B cell (primary cell): ENCODE measurements around the gene NEMP2.

Source experiments
- EZH2 ChIP-seq: IDR thresholded peaks from 2 replicates; pipeline ENCODE4 v1.6.1; 2012; ENCODE audit warnings: borderline replicate concordance, low read depth, mild to moderate bottlenecking, moderate library complexity, low read length; ENCODE audit not compliant: insufficient read depth, poor library complexity, severe bottlenecking
- TF ChIP-seq, protein P1 (sequence below): fragments of 200-600 bp; IDR thresholded peaks from one replicate; pipeline ENCODE4 v1.8.0; 2022; ENCODE audit warnings: antibody characterized with exemption, mild to moderate bottlenecking

DNA sequence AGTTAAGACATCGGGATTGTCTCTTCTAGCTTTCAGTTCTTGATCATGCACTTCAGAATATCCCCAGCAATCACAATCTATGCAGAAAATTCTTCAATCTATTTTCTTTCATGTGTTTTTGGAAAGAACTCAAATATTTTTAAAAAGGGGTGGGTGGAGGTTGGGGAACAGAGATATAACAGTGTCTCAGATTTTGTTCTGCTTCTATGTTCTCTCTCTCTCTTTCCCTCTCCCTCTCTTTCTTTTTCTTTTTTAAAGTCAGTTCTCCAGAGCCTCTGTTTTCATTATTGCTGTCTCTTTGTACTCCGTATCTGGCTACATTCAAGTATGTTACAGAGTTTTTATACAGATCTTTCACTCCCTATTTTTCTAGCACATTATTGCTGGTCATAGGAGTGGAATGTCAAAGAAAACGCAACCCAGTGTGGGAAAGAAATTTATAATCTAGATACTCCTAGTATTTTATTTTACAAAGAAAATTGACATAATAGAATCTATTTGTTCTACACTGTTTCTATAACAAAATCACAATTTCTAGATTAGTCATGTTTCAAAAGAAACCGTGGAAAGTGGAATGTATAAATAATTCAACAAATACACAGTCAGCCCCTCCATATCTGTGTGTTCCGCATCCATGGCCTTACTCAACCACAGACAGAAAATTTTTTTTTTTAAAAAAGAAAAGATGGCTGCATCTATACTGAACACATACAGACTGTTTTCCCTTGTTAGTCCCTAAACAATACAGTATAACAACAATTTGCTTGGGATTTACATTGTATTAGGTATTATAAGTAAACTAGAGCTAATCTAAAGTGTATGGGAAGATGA, 11.2 kb upstream of the NEMP2 start:
- TF ChIP-seq, protein P1, sequence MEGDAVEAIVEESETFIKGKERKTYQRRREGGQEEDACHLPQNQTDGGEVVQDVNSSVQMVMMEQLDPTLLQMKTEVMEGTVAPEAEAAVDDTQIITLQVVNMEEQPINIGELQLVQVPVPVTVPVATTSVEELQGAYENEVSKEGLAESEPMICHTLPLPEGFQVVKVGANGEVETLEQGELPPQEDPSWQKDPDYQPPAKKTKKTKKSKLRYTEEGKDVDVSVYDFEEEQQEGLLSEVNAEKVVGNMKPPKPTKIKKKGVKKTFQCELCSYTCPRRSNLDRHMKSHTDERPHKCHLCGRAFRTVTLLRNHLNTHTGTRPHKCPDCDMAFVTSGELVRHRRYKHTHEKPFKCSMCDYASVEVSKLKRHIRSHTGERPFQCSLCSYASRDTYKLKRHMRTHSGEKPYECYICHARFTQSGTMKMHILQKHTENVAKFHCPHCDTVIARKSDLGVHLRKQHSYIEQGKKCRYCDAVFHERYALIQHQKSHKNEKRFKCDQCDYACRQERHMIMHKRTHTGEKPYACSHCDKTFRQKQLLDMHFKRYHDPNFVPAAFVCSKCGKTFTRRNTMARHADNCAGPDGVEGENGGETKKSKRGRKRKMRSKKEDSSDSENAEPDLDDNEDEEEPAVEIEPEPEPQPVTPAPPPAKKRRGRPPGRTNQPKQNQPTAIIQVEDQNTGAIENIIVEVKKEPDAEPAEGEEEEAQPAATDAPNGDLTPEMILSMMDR, result no peak
- TF ChIP-seq EZH2, result no peak
